ENCODE data around the gene PPFIA3. TPM values are rescaled to one million over a fixed set of nuclear protein-coding genes. Genes with fewer than 3 reads are reported as not detected.
A peak's percentile ranks its signal among the peaks of the same experiment; 100 is the strongest.

Gene PPFIA3
- total and polyA plus RNA-seq, 2 donors (not counting 1 experiment from before 2014, with no cell fraction given), result 2.1 to 3.4 TPM

DNA sequence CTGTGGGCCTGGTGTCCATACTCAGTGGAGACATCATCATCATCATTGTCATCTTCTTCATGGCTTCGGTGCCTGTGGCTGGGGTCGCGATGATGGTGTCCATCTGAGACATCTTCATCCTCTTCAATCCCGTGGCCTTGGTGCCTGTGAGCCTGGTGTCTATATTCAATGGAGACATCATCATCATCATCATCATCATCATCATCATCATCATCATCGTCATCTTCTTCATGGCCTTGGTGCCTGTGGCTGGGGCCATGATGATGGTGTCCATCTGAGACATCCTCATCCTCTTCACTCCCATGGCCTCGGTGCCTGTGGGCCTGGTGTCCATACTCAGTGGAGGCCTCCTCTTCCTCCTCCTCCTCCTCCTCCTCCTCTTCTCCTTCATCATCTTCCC, 34.9 kb downstream of the PPFIA3 start:
- H2AFZ ChIP-seq (ENCODE audit: insufficient read depth, low read depth, low read length, poor library complexity, severe bottlenecking), result no peak overlapping the region
- Mint-ChIP-seq H3K27ac (no peak overlapping the region), H3K9me3 (ENCODE audit: insufficient read depth) (peaks cover 2% of the 10 kb centered on the region), H3K27me3 (peaks cover 50% of the 10 kb centered on the region), H3K4me1 (peaks cover 35% of the 10 kb centered on the region), H3K4me3 (peak overlapping the region; percentile 7)
- DNase-seq (no peak), ATAC-seq (ENCODE audit: low read depth) (no peak)
- H3K79me2 ChIP-seq (ENCODE audit: control insufficient read depth, insufficient read depth, low read length), result no peaks in the 10 kb centered on the region
- peaks cover 0 to 69% (median 25%) of the 10 kb centered on the region in 4 experiments for H3K27me3 ChIP-seq (replicated peaks in 1 of 4; ENCODE audit: control extremely low read depth in 1 of 4, control insufficient read depth in 3 of 4, insufficient read depth in 4 of 4, low read length in 3 of 4)
- H3K4me1 ChIP-seq (ENCODE audit: control insufficient read depth in 2 of 2, insufficient read depth in 2 of 2, low read length in 2 of 2), result peaks cover 37 to 43% of the 10 kb centered on the region in 2 donors
- H3K9me3 ChIP-seq (ENCODE audit: control extremely low read depth in 1 of 3, control insufficient read depth in 2 of 3, insufficient read depth in 1 of 3, low read length in 2 of 3), result peaks cover 0 to 48% (median 7%) of the 10 kb centered on the region in 3 donors
- intact Hi-C loops (cut with micrococcal nuclease), result no loop called here
- no peak overlapping the region for H3K27ac ChIP-seq (ENCODE audit: low read length in 2 of 2)
- no peaks in the 10 kb centered on the region for H4K20me1 ChIP-seq (ENCODE audit: control insufficient read depth, insufficient read depth, low read length, poor library complexity, severe bottlenecking)
- CTCF ChIA-PET, result interaction anchor here (1.7 kb wide), 1 partner anchor 57 kb away, joined by 6 read pairs; no protein-coding TSS in a partner anchor
- POLR2A ChIA-PET, result no interaction called here
- H3K36me3 ChIP-seq (replicated peaks in 1 of 2; ENCODE audit: control extremely low read depth in 1 of 2, control insufficient read depth in 1 of 2, extremely low read depth in 1 of 2, insufficient read depth in 2 of 2, low read length in 1 of 2), result no peaks in the 10 kb centered on the region
- WGBS (ENCODE audit: insufficient coverage), result 93% methylated on average over 3 of the region's 6 CpGs
- H3K9ac ChIP-seq (ENCODE audit: low read length), result no peak overlapping the region
- H3K4me3 ChIP-seq (ENCODE audit: control extremely low read depth in 1 of 5, extremely low read depth in 1 of 5, insufficient read depth in 1 of 5, low read depth in 2 of 5, low read length in 4 of 5), result no peak overlapping the region
- no peak overlapping the region for H3K4me2 ChIP-seq (replicated peaks; ENCODE audit: low read depth, low read length, poor library complexity, severe bottlenecking)
- TF ChIP-seq CTCF (IDR thresholded peaks at IDR 0.05) (no peak), EZH2 (IDR thresholded peaks at IDR 0.05; ENCODE audit: borderline replicate concordance, insufficient read depth, low read depth, low read length, poor library complexity, severe bottlenecking) (no peak)

DNA sequence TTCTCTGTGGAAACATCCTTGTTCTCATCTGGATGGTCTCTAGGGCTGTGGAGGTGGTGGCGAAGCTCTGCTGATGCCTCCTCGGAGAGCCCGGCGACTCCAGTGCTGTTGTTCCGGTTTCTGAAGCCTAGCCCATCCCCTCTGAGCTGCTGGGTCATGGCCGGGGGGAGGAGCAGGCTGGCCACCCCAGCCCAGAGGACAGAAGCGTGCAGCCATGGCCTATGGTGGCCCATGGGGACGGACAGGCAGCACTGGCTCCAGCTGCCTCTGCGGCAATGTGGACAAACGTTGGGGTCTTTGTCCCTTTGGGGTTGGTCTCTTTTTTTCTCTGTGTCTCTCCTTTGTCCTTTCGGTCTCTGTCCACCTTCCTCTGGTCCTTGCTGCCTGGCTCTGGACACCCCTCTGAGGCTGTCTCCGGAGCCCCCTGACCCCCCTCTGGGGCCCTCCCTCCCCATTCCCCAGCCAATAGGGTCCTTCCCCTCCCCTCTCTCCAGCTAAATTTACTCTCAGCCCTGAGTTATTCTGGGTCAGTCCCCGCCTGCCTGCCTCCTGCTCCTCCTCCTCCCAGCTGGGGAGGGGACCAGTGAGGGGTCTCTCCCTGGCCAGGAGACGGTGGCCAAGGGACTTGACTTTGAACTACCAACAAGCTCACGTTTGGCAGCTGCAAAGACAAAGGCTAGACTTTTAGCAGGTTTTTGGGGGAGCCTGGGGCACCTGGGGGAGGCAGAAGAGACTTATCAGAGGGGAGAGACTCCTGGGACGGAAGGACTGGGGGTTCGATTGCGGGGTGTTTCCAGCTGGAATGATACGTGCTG, 35.9 kb downstream of the PPFIA3 start, which contains the start of gene HRC:
TSS of gene HRC (minus strand) at position 392 of the 815 bp plus-strand sequence. CDS start at position 233, 159 bp downstream.
- Histone ChIP-seq H3K79me2 (ENCODE audit: control insufficient read depth, insufficient read depth, low read length) (no peaks in the 10 kb centered on the region), H4K20me1 (ENCODE audit: control insufficient read depth, insufficient read depth, low read length, poor library complexity, severe bottlenecking) (no peaks in the 10 kb centered on the region), H3K4me2 (replicated peaks; ENCODE audit: low read depth, low read length, poor library complexity, severe bottlenecking) (no peak within 1 kb of the TSS), H3K9ac (ENCODE audit: low read length) (no peak within 1 kb of the TSS), H3K4me3 (ENCODE audit: control extremely low read depth in 1 of 5, extremely low read depth in 1 of 5, insufficient read depth in 1 of 5, low read depth in 2 of 5, low read length in 4 of 5) (no peak within 1 kb of the TSS), H3K36me3 (replicated peaks in 1 of 2; ENCODE audit: control extremely low read depth in 1 of 2, control insufficient read depth in 1 of 2, extremely low read depth in 1 of 2, insufficient read depth in 2 of 2, low read length in 1 of 2) (no peaks in the 10 kb centered on the region), H3K9me3 (ENCODE audit: control extremely low read depth in 1 of 3, control insufficient read depth in 2 of 3, insufficient read depth in 1 of 3, low read length in 2 of 3) (peaks cover 0 to 38% (median 7%) of the 10 kb centered on the region in 3 donors), H3K27ac (ENCODE audit: low read length in 2 of 2) (no peak within 1 kb of the TSS), H3K4me1 (ENCODE audit: control insufficient read depth in 2 of 2, insufficient read depth in 2 of 2, low read length in 2 of 2) (peaks cover 28 to 34% of the 10 kb centered on the region in 2 donors), H3K27me3 (replicated peaks in 1 of 4; ENCODE audit: control extremely low read depth in 1 of 4, control insufficient read depth in 3 of 4, insufficient read depth in 4 of 4, low read length in 3 of 4) (peaks cover 0 to 65% (median 20%) of the 10 kb centered on the region in 4 experiments), H2AFZ (ENCODE audit: insufficient read depth, low read depth, low read length, poor library complexity, severe bottlenecking) (no peak within 1 kb of the TSS)
- POLR2A ChIA-PET, result no interaction called here
- WGBS (ENCODE audit: insufficient coverage), result 69% methylated on average over 18 of the region's 19 CpGs
- ATAC-seq (ENCODE audit: low read depth), result no peak
- no peak for DNase-seq
- intact Hi-C loops (cut with micrococcal nuclease), result no loop called here
- TF ChIP-seq CTCF (IDR thresholded peaks at IDR 0.05), result no peak
- no peak for TF ChIP-seq EZH2 (IDR thresholded peaks at IDR 0.05; ENCODE audit: borderline replicate concordance, insufficient read depth, low read depth, low read length, poor library complexity, severe bottlenecking)
- Mint-ChIP-seq H3K27ac (no peak within 1 kb of the TSS), H3K9me3 (ENCODE audit: insufficient read depth) (peaks cover 2% of the 10 kb centered on the region), H3K4me3 (peak within 1 kb of the TSS; percentile 7), H3K4me1 (peaks cover 26% of the 10 kb centered on the region), H3K27me3 (peaks cover 52% of the 10 kb centered on the region)
- CTCF ChIA-PET, result interaction anchor here (0.6 to 1.7 kb wide), 3 partner anchors 44 to 61 kb away, joined by 3 to 6 read pairs (median 3); no protein-coding TSS in a partner anchor
